BJ (cell line): ENCODE results near the gene INTS3. TPM values are rescaled to one million over a fixed set of nuclear protein-coding genes. Genes with fewer than 3 reads are reported as not detected.
A peak's percentile ranks its signal among the peaks of the same experiment; 100 is the strongest.

Experiments
- CTCF ChIA-PET: fragments of 350-600 bp; formaldehyde crosslinking; extraction: SDS; loops from one replicate; lab custom pipeline; 2021; ENCODE audit warnings: antibody characterized with exemption, inconsistent platforms; lab: Yijun Ruan, JAX
- POLR2A ChIA-PET: fragments of 300-600 bp; sonication (Branson Sonifier 250); formaldehyde crosslinking; extraction: SDS; loops from one replicate; lab custom pipeline; 2021; ENCODE audit warnings: antibody characterized with exemption; lab: Charles Lee
- DNase-seq: peaks from one replicate; pipeline ENCODE4 v3.0.0-alpha.2; 2011; ENCODE audit warnings: low read depth
- H3K27me3 ChIP-seq: 2 replicates; pipeline ENCODE4 v1.6.0; 2011; ENCODE audit warnings: low read length; ENCODE audit not compliant: control insufficient read depth, insufficient read depth
- H3K36me3 ChIP-seq: 2 replicates; pipeline ENCODE4 v1.5.1; 2011; ENCODE audit warnings: low read length; ENCODE audit not compliant: control insufficient read depth, insufficient read depth
- H3K4me3 ChIP-seq: 2 replicates; pipeline ENCODE4 v1.5.1; 2011; ENCODE audit warnings: low read depth, mild to moderate bottlenecking, control low read depth, low read length
- polyA plus RNA-seq: library from polyadenylated mRNA; depleted of rRNA; stranded (reverse); fragments of >200 nt; gene quantifications from 2 replicates; pipeline ENCODE4 v1.2.3, GENCODE V29; 2011
- TF ChIP-seq, protein P1 (sequence below): IDR thresholded peaks from 2 replicates; pipeline ENCODE4 v1.5.1; 2011; ENCODE audit warnings: low read depth, mild to moderate bottlenecking, control low read depth, inconsistent platforms, low read length, moderate library complexity; ENCODE audit not compliant: insufficient read depth

Gene INTS3
- polyA plus RNA-seq, 1 experiment, result 52.8 TPM

DNA sequence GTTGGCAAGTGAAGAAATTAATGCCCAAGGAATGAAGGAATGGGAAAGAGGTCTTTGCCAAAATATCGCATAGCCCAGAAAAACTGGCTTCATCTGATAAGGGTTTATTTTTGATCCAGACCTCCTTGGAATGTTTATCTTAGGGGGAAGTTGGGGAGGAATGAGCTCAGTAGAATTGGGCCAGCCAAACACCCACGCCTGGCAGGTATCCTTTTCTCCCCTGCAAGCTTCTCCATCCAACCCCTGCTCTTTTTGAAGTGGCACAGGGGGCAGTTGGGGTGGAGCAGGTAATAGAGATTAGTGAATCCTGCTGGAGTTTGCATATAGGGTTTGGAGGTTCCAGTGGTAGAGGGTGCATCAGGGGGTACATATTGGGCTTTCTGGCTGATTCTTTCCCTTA, 21.1 kb downstream of the INTS3 start:
- ChIA-PET CTCF (interaction anchor here (0.6 to 5.4 kb wide), 8 partner anchors 9 to 396 kb away, joined by 3 to 43 read pairs (median 4); partner anchors contain the start of gene NPR1), POLR2A (no interaction called here)
- H3K4me3 ChIP-seq, result no peak overlapping the region
- H3K36me3 ChIP-seq, result peaks cover 13% of the 10 kb centered on the region
- no peaks in the 10 kb centered on the region for H3K27me3 ChIP-seq
- TF ChIP-seq, protein P1, sequence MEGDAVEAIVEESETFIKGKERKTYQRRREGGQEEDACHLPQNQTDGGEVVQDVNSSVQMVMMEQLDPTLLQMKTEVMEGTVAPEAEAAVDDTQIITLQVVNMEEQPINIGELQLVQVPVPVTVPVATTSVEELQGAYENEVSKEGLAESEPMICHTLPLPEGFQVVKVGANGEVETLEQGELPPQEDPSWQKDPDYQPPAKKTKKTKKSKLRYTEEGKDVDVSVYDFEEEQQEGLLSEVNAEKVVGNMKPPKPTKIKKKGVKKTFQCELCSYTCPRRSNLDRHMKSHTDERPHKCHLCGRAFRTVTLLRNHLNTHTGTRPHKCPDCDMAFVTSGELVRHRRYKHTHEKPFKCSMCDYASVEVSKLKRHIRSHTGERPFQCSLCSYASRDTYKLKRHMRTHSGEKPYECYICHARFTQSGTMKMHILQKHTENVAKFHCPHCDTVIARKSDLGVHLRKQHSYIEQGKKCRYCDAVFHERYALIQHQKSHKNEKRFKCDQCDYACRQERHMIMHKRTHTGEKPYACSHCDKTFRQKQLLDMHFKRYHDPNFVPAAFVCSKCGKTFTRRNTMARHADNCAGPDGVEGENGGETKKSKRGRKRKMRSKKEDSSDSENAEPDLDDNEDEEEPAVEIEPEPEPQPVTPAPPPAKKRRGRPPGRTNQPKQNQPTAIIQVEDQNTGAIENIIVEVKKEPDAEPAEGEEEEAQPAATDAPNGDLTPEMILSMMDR, result no peak
- DNase-seq, result no peak

DNA sequence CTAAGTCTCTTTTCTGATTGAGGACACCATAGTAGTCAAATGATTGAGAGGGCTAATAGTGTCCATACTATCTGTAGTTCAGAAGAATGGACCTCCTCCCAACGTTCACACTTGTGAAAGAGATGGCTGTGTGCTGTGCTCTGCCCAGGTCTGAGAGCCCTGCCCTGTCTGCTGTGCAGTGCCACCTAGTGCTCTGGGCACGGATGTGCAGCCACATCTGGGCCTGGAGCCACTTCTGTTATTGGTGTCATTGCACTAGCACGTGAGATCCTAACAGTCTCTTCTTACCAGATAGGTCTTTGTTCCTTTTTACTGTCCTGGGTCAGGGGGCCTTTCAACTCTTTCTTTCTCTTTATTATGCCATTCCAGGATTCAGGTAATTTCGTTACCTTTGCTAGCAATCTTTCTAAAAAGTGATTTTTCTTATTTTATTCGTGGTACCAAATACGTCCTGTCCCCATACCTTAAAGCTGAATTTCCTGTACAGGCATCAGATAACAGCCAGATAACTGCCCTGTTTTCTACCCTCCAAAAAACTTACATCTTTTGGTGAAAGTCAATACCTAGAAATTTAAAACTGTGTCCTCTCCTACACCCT, 21.7 kb downstream of the INTS3 start:
- peaks cover 12% of the 10 kb centered on the region for H3K36me3 ChIP-seq
- CTCF ChIA-PET, result interaction anchor here (0.6 to 5.4 kb wide), 10 partner anchors 9 to 417 kb away, joined by 3 to 43 read pairs (median 3); partner anchors contain the start of gene NPR1

DNA sequence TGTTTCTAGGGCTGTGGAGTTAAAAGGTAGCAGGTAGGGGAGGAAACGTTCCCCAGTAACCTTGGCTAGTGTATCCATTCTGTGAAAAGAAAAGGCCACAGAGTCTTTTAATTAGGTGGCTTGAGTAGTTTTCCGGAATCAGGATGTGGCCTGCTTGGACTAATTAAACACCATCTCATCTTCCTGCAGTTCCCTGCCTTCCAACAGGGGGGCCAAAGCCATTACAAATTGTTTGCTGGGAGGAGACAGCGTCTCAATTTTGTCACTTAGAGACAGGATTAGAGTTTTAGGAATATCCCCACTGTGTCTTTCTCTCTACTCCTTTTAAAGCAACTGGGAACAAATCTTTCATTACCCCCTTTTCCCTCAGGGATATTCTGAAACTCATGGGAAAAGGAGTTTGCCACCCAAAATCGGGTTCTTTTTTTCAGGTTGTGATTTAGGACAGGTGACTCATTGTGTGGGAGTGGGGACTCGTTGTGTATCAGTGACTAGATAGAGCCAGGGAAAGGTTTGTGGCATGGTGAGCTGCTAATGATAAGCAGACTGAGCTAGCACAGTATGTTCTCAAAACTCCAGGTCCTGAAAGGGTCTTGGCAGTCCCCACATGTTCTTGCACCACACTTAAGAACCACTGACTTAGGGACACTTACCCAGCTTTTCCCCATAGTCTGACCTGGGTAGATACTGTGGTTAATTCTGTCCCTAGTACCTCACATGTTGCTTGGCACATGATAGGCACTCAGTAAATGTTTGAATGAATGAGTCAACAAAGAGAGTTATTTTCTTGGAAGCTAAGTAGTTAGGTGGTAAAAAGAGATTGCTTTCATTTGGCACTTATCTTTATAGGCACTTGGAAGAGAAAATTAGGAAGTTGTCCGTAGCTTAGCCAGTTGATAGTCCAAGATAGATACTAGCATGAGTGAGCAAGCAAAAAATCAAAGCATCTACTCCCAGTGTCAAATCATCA, 22.5 kb downstream of the INTS3 start:
- Histone ChIP-seq H3K36me3 (peaks cover 14% of the 10 kb centered on the region), H3K4me3 (no peak overlapping the region), H3K27me3 (no peaks in the 10 kb centered on the region)
- CTCF ChIA-PET, result interaction anchor here (0.6 to 5.4 kb wide), 10 partner anchors 9 to 416 kb away, joined by 3 to 43 read pairs (median 3); partner anchors contain the start of genes NPR1 and RAB13
- POLR2A ChIA-PET, result no interaction called here
- DNase-seq, result no peak
- TF ChIP-seq, protein P1, result 0 out of 2 replicates have a peak, but pooled peaks have one; percentile 7

More for the DNA sequence above, 21.7 kb downstream of the INTS3 start:
- DNase-seq, result peak; percentile 24
- POLR2A ChIA-PET, result no interaction called here
- Histone ChIP-seq H3K27me3 (no peaks in the 10 kb centered on the region), H3K4me3 (no peak overlapping the region)
- TF ChIP-seq, protein P1, result peak; percentile 96

DNA sequence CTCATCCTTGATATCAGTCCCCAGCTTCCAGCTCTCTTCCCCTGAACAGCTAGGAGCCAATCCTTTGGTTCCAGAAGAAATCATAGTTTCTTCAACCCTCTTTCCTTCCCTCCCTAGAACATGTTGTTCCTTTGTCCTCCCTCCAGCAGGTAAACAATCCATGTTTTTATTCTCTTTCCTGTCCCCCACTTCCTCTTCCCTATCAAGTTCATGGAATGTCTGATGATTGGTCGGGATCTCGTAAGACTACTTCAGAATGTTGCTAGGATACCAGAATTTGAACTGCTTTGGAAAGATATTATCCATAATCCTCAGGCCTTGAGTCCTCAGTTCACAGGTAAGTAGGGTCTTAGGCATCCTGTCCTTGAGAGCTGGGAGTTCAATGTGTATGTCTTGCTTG, 24.2 kb downstream of the INTS3 start:
- peaks cover 14% of the 10 kb centered on the region for H3K36me3 ChIP-seq
- CTCF ChIA-PET, result interaction anchor here (0.7 to 5.4 kb wide), 3 partner anchors 75 to 397 kb away, joined by 3 to 43 read pairs (median 3); partner anchors contain the start of gene NPR1
- POLR2A ChIA-PET, result no interaction called here

More for the DNA sequence above, 24.2 kb downstream of the INTS3 start:
- TF ChIP-seq, protein P1, result no peak
- Histone ChIP-seq H3K27me3 (no peaks in the 10 kb centered on the region), H3K4me3 (no peak overlapping the region)
- no peak for DNase-seq
